Urinary bladder (tissue), 4 donors: ENCODE data around the gene ZBTB39. TPM values are rescaled to one million over a fixed set of nuclear protein-coding genes. Genes with fewer than 3 reads are reported as not detected.
"Not testable (repeated sequence)": the region's sequence is repeated elsewhere in the genome, so short reads cannot be mapped to it uniquely, and the experiment has no call there.

Experiments used
- DNase-seq: peaks from one replicate; pipeline ENCODE4 v3.0.0-alpha.2; 2015; ENCODE audit errors: extremely low spot score
- H3K27ac ChIP-seq: one replicate; pipeline ENCODE4 v1.5.1; 2013; ENCODE audit warnings: low read depth, mild to moderate bottlenecking, moderate library complexity
- H3K36me3 ChIP-seq: one replicate; pipeline ENCODE4 v1.6.1; 2013; ENCODE audit warnings: mild to moderate bottlenecking, moderate library complexity; ENCODE audit not compliant: insufficient read depth
- H3K4me1 ChIP-seq: one replicate; pipeline ENCODE4 v1.6.1; 2013; ENCODE audit warnings: mild to moderate bottlenecking, moderate library complexity; ENCODE audit not compliant: insufficient read depth
- H3K4me3 ChIP-seq: one replicate; pipeline ENCODE4 v1.5.1; 2013; ENCODE audit warnings: low read depth, low read length
- WGBS: extraction: QIAGEN DNeasy Blood & Tissue Kit; methylation state at CpG from one replicate; pipeline ENCODE4 v1.1.7; 2013; 5-methylcytosine and 5-hydroxymethylcytosine counted together
- polyA plus RNA-seq: library from polyadenylated mRNA; stranded (reverse); fragments of 200-250 nt; gene quantifications from one replicate; pipeline ENCODE4 v1.2.3, GENCODE V29; 2013
- total RNA-seq: library from RNA; depleted of rRNA; stranded (reverse); fragments of >200 nt; gene quantifications from one replicate; pipeline ENCODE4 v1.2.3, GENCODE V29; 2014
- donor health status: healthy with polysubstance abuse.
- donor health status: healthy.

ZBTB39 gene
- total and polyA plus RNA-seq, 2 donors: 4.1 to 6.8 TPM

- Histone ChIP-seq H3K27ac (no peak overlapping the region), H3K4me3 (no peak overlapping the region), H3K36me3 (no peaks in the 10 kb centered on the region), H3K4me1 (no peaks in the 10 kb centered on the region)
- WGBS: 89% methylated on average over 9 of the region's 9 CpGs
- DNase-seq: no peak
These were observed 13.8 kb upstream of the ZBTB39 start for GRCh38 chr12:57019983-57020719.

GRCh38 chr12:57018906-57019305 is 12.6 kb upstream of the ZBTB39 start:
- WGBS: 87% methylated on average over 1 of the region's 1 CpG
- H3K4me3 ChIP-seq: no peak overlapping the region
- no peak overlapping the region for H3K27ac ChIP-seq
- no peak for DNase-seq
- no peaks in the 10 kb centered on the region for H3K36me3 ChIP-seq
- H3K4me1 ChIP-seq: no peaks in the 10 kb centered on the region

DNA sequence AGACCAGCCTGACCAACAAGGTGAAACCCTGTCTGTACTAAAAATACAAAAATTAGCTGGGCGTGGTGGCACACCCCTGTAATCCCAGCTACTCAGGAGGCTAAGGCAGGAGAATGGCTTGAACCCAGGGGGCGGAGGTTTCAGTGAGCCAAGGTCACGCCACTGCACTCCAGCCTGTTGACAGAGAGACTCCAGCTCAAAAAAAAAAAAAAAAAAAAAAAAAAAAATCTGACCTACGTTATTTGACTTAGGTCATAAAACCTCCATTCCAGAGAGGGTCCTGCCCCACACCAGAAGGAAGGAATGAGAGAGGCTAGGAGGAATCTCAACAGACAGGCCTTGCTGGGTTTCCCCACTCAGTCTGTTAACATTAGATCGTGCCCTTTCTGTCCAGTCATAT is 12.0 kb upstream of the ZBTB39 start:
- DNase-seq, H3K4me3 ChIP-seq, H3K36me3 ChIP-seq, H3K4me1 ChIP-seq, H3K27ac ChIP-seq: not testable (repeated sequence)
- 82% methylated on average over 5 of the region's 5 CpGs for WGBS

DNA sequence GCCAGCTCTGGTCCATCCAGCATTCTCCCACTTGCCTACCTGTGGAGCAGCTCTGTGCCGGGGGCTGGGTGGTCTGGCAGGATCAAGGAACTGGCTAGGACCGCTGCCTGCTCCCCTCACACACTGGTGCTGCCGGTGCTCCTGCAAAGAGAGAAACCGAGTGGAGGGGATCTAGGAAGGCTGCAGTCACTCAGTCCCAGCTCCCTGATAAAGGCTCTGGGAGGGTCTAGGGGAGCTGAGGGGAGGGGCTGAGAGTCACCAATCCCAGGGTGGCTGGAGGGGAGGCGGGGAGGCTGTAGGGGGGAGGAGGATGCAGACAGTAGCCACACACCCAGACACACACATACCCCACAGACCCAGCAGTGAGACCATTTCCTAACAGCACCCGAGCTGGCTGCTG is 10.0 kb upstream of the ZBTB39 start, which contains the start of gene TAC3:
Gene TAC3, minus strand, starts transcription at position 182 of the 400 bp plus-strand sequence. CDS start 732 bp downstream, outside the sequence.
- Histone ChIP-seq H3K4me3 (no peak within 1 kb of the TSS), H3K27ac (no peak within 1 kb of the TSS), H3K4me1 (no peaks in the 10 kb centered on the region), H3K36me3 (no peaks in the 10 kb centered on the region)
- no peak for DNase-seq
- WGBS: 36% methylated on average over 6 of the region's 6 CpGs

DNA sequence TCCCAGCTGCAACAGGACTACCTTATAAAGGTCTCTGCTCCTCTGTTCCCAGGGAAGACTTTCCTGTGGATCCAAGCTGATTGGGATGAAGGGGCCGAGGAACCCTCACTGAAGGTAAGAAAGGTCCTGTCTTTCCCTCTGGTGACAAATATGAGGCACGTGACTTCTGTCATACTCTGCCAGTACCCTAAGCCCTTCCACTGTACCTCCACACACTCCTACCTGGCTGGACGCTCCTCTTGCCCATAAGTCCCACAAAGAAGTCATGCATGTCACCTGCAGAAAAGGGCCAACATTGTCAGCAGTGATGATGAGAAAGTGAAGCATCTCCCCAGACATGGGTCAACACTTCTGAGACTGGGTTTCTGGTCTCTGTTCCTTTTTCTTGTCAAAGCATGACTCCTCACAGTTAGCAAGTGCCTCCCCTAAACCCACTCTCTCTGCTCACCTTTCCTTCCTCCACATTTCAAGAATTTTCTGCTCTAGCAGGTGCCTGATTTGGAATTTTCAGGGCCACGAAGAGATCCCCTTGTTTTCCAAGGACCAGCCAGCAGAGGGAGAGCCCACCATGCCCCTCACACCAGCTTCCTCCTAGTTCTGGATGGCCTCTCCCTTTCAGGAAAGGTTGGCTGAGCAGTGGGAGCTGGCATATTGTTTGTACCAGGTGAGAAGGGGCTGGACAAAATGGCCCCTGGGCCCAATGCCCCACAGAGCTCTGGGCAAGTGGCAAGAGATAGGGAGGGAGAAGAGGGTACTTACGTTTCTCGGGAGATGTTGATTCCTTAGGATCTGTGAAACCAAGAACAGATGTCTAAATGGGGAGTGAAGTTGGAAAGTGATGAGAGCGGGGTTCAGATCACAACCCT is 6.5 kb upstream of the ZBTB39 start:
- H3K27ac ChIP-seq: no peak overlapping the region
- no peak for DNase-seq
- no peaks in the 10 kb centered on the region for H3K4me1 ChIP-seq
- H3K4me3 ChIP-seq: no peak overlapping the region
- no peaks in the 10 kb centered on the region for H3K36me3 ChIP-seq
- 77% methylated on average over 7 of the region's 7 CpGs for WGBS

DNA sequence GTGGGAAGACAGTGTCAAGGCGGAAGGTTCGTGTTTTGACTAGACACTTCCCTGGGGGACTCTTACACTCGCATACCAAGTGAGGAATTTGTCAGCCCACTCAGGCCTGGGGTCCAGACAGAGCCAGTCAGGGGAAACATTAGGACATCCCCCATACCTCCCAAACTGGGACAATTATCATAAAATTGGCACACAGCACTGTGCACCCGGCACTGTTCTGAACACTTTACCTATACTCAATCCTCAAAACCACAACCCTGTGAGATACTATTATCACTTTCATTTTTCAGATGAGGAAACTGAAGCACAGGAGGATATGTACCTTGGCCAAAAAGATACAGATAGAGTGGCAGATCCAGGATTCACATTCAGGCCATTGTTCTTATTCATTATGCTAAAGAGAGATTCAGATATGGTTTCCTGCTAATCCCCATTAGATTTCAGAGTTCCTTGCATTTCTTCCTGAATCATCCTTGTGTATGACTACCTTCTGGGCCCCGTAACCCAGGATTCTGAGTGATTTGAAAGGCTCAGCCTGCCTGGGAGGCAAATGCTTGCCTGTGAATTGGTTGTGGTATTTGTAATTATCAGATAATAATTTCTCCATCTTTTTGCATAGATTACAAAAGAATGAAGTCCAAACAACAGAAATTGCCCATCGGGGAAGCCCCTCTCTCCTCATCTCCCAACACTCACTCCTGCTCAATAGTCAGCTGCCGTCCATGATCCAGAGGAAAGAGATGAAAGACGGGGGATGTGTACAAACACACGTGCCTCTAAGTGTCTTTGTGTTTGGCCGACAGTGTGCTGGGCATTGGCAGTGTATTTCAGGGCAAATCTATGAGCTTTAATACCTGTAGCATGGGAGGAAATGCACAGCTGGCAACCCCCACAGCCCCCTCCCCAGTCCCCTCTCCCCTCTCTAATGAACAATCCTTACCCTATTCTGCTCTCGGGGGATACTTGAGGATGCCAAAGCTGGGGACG is 5.4 kb upstream of the ZBTB39 start:
- DNase-seq: no peak
- H3K36me3 ChIP-seq: no peaks in the 10 kb centered on the region
- WGBS: 65% methylated on average over 12 of the region's 12 CpGs
- no peaks in the 10 kb centered on the region for H3K4me1 ChIP-seq
- no peak overlapping the region for H3K4me3 ChIP-seq
- no peak overlapping the region for H3K27ac ChIP-seq

DNA sequence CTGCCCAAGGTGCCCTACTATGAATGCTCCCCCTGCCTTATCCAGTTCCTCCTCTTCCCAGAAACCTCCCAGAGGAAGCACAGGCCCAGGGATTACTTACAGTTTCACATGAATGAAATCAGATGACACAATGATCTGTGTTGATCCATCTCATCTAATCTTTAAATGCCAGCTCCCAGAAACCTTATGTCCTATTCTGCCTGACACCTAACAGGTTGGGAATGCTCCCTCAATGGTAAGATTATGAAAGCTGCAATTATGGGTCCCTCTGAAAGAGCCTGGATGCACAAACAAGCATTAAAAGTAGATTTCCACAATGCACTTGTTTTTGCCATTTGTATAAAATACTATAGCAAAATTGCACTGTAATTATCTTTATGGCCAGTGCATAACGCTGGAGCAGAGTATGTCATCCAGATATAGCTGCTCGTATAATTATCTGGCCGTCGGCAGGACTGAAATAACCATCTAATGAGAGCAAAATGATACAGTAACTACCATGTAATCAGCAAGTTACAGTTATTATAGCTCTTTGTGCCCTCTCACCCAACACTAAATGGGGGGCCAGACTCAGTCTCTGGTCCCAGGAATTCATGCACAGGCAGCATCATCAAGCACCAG is 4.4 kb upstream of the ZBTB39 start:
- no peak for DNase-seq
- H3K27ac ChIP-seq: no peak overlapping the region
- 71% methylated on average over 4 of the region's 4 CpGs for WGBS
- H3K36me3 ChIP-seq: no peaks in the 10 kb centered on the region
- H3K4me1 ChIP-seq: no peaks in the 10 kb centered on the region
- H3K4me3 ChIP-seq: no peak overlapping the region

DNA sequence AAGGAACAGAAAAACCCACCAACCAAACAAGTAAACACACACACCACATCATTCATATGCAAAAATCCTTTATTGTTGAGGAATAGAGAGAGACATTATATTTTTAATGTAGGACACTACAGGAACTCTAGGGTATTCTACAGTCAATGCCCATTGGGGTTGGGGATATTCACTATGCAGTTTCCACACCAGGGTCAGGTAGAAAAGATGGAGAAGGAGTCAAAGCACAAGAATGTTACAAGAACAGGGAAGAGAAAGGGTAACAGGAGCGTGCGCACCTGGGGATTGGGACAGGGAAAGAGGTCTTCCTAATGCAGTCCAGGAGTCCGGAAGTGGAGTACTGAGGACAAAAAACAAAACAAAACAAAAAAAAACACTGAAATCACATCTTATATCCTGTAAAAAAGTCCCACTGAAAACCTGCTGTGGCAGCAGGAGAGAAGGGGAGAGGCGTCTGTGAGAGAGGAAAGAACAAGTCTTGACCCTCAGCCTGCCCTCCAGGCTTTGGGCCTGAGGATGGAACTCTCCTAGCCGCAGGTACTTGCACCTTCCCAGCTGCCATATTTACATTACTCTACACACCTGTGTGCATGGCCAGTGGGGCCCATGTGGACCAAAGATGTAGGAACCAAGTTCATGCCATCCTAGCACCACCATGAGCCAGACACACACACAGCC is 3.7 kb upstream of the ZBTB39 start:
- H3K36me3 ChIP-seq: no peaks in the 10 kb centered on the region
- no peak for DNase-seq
- H3K27ac ChIP-seq: no peak overlapping the region
- WGBS: 92% methylated on average over 5 of the region's 5 CpGs
- H3K4me1 ChIP-seq: no peaks in the 10 kb centered on the region
- H3K4me3 ChIP-seq: no peak overlapping the region

GRCh38 chr12:57008178-57008577 is 1.8 kb upstream of the ZBTB39 start:
- H3K36me3 ChIP-seq: no peaks in the 10 kb centered on the region
- peak; percentile 53 for DNase-seq
- H3K4me3 ChIP-seq: no peak overlapping the region
- no peak overlapping the region for H3K27ac ChIP-seq
- H3K4me1 ChIP-seq: no peaks in the 10 kb centered on the region

DNA sequence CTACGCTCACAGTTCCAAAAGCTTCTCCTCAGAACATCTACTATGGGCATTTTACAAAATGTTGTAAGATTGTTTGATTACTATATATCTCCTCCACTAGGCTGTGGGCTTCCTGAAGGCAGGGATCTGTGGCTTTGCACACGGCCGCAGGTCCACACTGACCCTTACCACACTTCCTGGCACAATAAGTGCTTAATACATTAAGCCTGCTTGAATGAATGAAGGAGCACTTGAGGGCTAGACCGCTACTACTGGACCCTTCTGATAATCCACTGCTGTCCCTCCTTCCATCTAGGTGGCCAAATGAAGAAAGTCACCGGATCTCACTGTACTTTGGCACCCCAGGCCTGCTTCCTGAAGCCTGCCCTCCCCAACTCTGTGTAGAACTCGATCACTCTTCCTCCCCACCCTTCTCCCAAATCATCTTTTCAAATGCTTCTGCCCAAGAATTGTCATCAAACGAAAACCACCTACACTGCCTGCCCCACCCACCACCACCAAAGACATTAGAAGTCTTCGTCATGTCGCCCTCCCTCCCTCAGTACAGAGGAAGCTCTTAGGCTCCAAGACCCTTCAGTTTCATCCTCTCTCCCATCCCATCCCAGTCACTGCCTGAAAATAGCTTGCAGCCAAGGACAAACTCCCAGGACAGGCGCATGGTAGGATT is 596 bp upstream of the ZBTB39 start:
- Histone ChIP-seq H3K27ac (no peak overlapping the region), H3K4me1 (no peaks in the 10 kb centered on the region), H3K4me3 (peak overlapping the region; percentile 84), H3K36me3 (peaks cover 2% of the 10 kb centered on the region)
- no peak for DNase-seq
- 63% methylated on average over 10 of the region's 10 CpGs for WGBS

- Histone ChIP-seq H3K4me1 (no peaks in the 10 kb centered on the region), H3K4me3 (no peak overlapping the region), H3K36me3 (peaks cover 2% of the 10 kb centered on the region), H3K27ac (no peak overlapping the region)
- DNase-seq: no peak
- 78% methylated on average over 6 of the region's 6 CpGs for WGBS
These were observed 1.7 kb downstream of the ZBTB39 start for GRCh38 chr12:57004651-57005050.

DNA sequence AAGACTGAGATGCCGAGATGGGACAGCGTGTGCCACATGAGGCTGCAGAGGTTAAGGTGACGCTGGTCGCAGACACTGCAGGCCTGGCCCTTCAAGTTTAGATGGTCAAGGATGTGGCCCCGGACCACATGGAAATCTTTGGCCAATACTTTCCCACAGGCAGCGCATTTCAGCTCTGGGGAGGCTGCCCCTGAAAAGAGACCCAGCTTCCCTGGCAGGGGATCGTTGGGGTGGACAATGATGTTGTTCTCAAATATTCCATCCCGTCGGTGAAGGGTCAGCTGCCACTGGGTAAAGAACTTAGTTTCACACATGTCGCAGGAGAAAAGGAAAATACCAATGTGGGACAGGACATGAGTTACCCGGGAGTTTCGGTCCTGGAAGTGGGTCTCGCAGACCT is 3.0 kb downstream of the ZBTB39 start:
- H3K36me3 ChIP-seq: peaks cover 2% of the 10 kb centered on the region
- H3K4me3 ChIP-seq: no peak overlapping the region
- no peaks in the 10 kb centered on the region for H3K4me1 ChIP-seq
- no peak for DNase-seq
- no peak overlapping the region for H3K27ac ChIP-seq
- 94% methylated on average over 13 of the region's 13 CpGs for WGBS
